KMS-11 (cell line): ENCODE data around the gene LGALSL.
A peak's percentile ranks its signal among the peaks of the same experiment; 100 is the strongest.

Source experiments
- H2AFZ ChIP-seq: fragments of 200-600 bp; sonication (generic); 2 replicates; pipeline ENCODE4 v1.6.1; 2016; ENCODE audit warnings: antibody characterized with exemption, mixed run types, low read depth
- H3K27ac ChIP-seq: fragments of 200-600 bp; sonication (generic); 2 replicates; pipeline ENCODE4 v1.6.1; 2016; ENCODE audit warnings: mild to moderate bottlenecking, mixed run types
- H3K27me3 ChIP-seq: fragments of 200-600 bp; sonication (generic); 2 replicates; pipeline ENCODE4 v1.6.1; 2017; ENCODE audit warnings: mild to moderate bottlenecking, low read depth, mixed run types, moderate library complexity; ENCODE audit not compliant: insufficient read depth
- H3K36me3 ChIP-seq: fragments of 200-600 bp; sonication (generic); 2 replicates; pipeline ENCODE4 v1.6.1; 2017; ENCODE audit warnings: mild to moderate bottlenecking, mixed run types; ENCODE audit not compliant: insufficient read depth
- H3K4me1 ChIP-seq: fragments of 200-600 bp; sonication (generic); 2 replicates; pipeline ENCODE4 v1.6.1; 2016; ENCODE audit warnings: mild to moderate bottlenecking, low read depth, mixed run types; ENCODE audit not compliant: poor library complexity, severe bottlenecking
- H3K4me2 ChIP-seq: fragments of 200-600 bp; sonication (generic); 2 replicates; pipeline ENCODE4 v1.7.0; 2016; ENCODE audit warnings: mild to moderate bottlenecking, mixed run types
- H3K4me3 ChIP-seq: fragments of 200-600 bp; sonication (generic); IDR thresholded peaks from 2 replicates; pipeline ENCODE4 v1.6.1; 2017; ENCODE audit warnings: low read depth, low read length, mixed read lengths; ENCODE audit not compliant: insufficient read depth
- H3K79me2 ChIP-seq: fragments of 200-600 bp; sonication (generic); 2 replicates; pipeline ENCODE4 v1.6.1; 2016; ENCODE audit warnings: low read depth, mixed run types; ENCODE audit not compliant: insufficient read depth
- H3K9ac ChIP-seq: fragments of 200-600 bp; sonication (generic); 2 replicates; pipeline ENCODE4 v1.6.1; 2016; ENCODE audit warnings: mild to moderate bottlenecking, mixed run types
- H4K20me1 ChIP-seq: fragments of 200-600 bp; sonication (generic); 2 replicates; pipeline ENCODE4 v1.6.1; 2016; ENCODE audit warnings: mild to moderate bottlenecking, mixed run types; ENCODE audit not compliant: insufficient read depth
- CTCF ChIP-seq: fragments of 200-600 bp; sonication (generic); conservative IDR thresholded peaks from 2 replicates; pipeline ENCODE4 v1.6.1; 2017; ENCODE audit warnings: low read depth, mild to moderate bottlenecking, antibody characterized with exemption, low read length, moderate library complexity, mixed read lengths

LGALSL gene

DNA sequence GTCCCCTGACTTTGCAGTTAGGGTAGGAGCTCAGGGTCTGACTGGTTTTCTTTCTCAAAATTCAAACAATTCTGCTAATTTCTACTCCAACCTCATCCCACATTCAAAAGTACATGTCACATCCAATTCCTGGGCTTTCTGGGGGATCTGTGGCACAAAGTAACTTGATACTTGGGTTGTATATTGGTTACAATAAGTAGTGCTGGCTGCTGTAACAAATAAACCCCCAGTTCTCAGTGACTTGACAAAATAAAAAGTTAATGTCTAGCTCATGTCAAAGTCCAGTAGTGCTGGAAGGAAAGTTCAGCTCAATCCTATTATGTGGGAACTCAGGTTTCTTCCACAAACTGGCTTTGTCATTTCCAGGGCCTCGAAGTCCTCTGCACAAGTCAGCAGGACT is 23.1 kb downstream of the LGALSL start:
- Histone ChIP-seq H2AFZ (peak overlapping the region; percentile 44; the same call in 1 of the 2 replicates), H3K4me2 (peak overlapping the region; percentile 75; the same call in 1 of the 2 replicates), H3K27ac (peak overlapping the region; percentile 61), H3K4me3 (no peak overlapping the region), H3K27me3 (no peaks in the 10 kb centered on the region), H3K79me2 (no peaks in the 10 kb centered on the region), H3K9ac (peak overlapping the region; percentile 4; the same call in 1 of the 2 replicates), H3K36me3 (no peaks in the 10 kb centered on the region), H4K20me1 (no peaks in the 10 kb centered on the region), H3K4me1 (peaks cover 61% of the 10 kb centered on the region)
- TF ChIP-seq CTCF = no peak

GRCh38 chr2:64477979-64478378 is 24.0 kb downstream of the LGALSL start:
- H3K4me2 ChIP-seq = peak overlapping the region; percentile 75
- H3K9ac ChIP-seq = peak overlapping the region; percentile 4; the same call in 1 of the 2 replicates
- H3K27me3 ChIP-seq = no peaks in the 10 kb centered on the region
- H3K4me3 ChIP-seq = peak overlapping the region; percentile 60
- H3K4me1 ChIP-seq = peaks cover 70% of the 10 kb centered on the region
- H2AFZ ChIP-seq = peak overlapping the region; percentile 44
- no peaks in the 10 kb centered on the region for H4K20me1 ChIP-seq
- H3K79me2 ChIP-seq = no peaks in the 10 kb centered on the region
- H3K36me3 ChIP-seq = no peaks in the 10 kb centered on the region
- peak overlapping the region; percentile 61 for H3K27ac ChIP-seq
- TF ChIP-seq CTCF = no peak

GRCh38 chr2:64478502-64479230 is 24.7 kb downstream of the LGALSL start:
- Histone ChIP-seq H3K79me2 (no peaks in the 10 kb centered on the region), H3K4me2 (peak overlapping the region; percentile 75), H3K4me3 (peak overlapping the region; percentile 73), H2AFZ (peak overlapping the region; percentile 44), H3K4me1 (peaks cover 77% of the 10 kb centered on the region), H3K9ac (peak overlapping the region; percentile 31; the same call in 1 of the 2 replicates), H3K36me3 (no peaks in the 10 kb centered on the region), H3K27ac (peak overlapping the region; percentile 61), H3K27me3 (no peaks in the 10 kb centered on the region), H4K20me1 (no peaks in the 10 kb centered on the region)
- TF ChIP-seq CTCF = no peak

DNA sequence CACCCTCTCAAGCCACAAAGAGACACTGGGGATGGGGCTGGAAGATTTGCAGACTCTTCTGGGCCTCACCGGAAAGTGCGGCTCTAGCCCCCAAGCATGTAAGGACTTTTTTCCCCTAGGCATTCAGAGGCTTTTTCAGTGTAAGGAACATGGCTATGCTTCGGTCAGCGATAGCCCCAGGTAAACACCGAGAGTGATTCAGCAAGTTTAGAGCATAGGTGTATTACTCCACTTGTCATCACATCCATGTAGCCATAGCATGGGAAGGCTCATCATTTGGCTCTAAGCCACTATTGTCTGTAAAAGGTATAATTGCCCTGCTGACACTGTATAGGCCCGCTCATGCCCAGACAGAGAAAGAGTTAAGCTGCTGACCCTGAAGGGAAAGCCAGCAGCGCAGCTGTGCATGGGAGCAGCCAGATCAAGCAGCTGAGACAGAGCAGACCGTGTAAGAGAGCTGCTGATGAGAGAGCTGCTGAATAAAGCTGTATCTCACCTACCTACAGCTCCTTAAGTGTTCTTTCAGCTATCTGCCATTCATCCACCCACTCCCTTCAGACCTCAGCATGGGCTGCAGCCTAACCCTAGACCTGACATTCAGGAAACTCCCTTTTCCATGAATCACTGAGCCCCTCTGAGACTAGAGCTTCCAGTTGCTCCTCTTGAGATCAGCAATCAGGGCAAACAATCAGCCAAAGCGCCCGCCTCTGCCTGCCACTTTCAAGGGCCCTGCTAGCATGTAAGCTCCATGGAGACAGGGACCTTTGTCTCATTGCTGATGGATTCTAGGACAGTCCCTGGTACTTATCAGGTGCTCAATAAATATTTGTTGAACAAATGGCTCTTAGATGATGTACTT is 25.5 kb downstream of the LGALSL start:
- Histone ChIP-seq H3K79me2 (no peaks in the 10 kb centered on the region), H3K36me3 (no peaks in the 10 kb centered on the region), H3K9ac (peak overlapping the region; percentile 31; the same call in 1 of the 2 replicates), H3K27me3 (no peaks in the 10 kb centered on the region), H3K27ac (peak overlapping the region; percentile 61), H2AFZ (peak overlapping the region; percentile 44), H3K4me2 (peak overlapping the region; percentile 75), H3K4me1 (peaks cover 85% of the 10 kb centered on the region), H4K20me1 (no peaks in the 10 kb centered on the region), H3K4me3 (peak overlapping the region; percentile 73)
- TF ChIP-seq CTCF = no peak
